ENCODE results near the gene IPO9. TPM values are rescaled to one million over a fixed set of nuclear protein-coding genes. Genes with fewer than 3 reads are reported as not detected.

Gene IPO9
- total and polyA plus RNA-seq, 10 of the 15 experiments (the other 5 are each of a cell fraction or from before 2014, with no cell fraction given) = 19.1 to 77.3 (median 34.1) TPM

DNA sequence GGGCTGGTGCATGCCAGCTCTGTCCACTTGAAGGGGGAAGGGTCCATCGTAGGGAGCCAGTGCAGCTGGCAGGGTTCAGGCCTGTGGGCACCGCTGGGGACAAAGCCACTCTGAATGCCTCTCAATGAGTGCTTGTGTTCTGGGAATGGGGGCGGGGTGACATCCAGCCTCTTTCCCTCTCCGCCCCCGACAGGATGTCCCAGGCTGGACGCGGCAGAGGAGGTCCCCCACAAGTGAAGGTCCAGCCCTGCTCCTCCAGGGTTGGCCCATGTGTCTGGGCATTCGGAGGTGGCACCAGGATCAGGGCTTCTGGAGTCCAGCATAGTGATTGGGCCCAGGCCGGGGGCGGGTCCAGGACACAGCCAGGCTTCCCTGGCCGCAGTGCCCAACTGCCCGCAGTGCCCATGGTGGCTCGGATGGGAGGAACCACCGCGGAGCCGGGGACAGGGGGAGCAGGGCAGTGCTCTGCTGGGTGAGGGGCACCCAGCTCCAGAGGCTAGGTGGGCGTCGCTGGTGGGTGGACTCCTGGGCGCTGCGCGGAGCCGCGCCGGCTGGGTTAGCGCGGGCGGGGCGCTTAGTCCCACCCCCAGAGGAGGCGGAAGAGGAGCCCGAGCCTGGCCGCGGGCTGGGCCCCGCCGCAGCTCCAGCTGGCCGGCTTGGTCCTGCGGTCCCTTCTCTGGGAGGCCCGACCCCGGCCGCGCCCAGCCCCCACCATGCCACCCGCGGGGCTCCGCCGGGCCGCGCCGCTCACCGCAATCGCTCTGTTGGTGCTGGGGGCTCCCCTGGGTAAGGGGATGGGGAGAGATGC lies 59.5 kb downstream of the IPO9 start, which contains the start of gene SHISA4:
TSS of gene SHISA4 (plus strand) at position 617 of the 808 bp plus-strand sequence. CDS start at position 714, 97 bp downstream.
- Histone ChIP-seq H3K27ac (ENCODE audit: control insufficient read depth, insufficient read depth) (no peak within 1 kb of the TSS), H3K4me1 (ENCODE audit: control insufficient read depth, insufficient read depth, low read length) (no peaks in the 10 kb centered on the region), H3K79me2 (ENCODE audit: control insufficient read depth, insufficient read depth, low read length) (no peaks in the 10 kb centered on the region), H2AFZ (ENCODE audit: control insufficient read depth, low read depth, low read length) (no peak within 1 kb of the TSS), H3K36me3 (ENCODE audit: control insufficient read depth in 2 of 2, insufficient read depth in 2 of 2, low read length in 1 of 2) (no peaks in the 10 kb centered on the region; a peak in 1 of 4 replicates), H3K27me3 (replicated peaks in 1 of 2; ENCODE audit: control insufficient read depth in 2 of 2, insufficient read depth in 2 of 2, low read length in 1 of 2) (peaks cover 2 to 12% of the 10 kb centered on the region in 2 experiments; a peak in 3 of 4 replicates), H3K9me3 (replicated peaks; ENCODE audit: control insufficient read depth, insufficient read depth, low read length) (no peaks in the 10 kb centered on the region), H3K4me2 (ENCODE audit: control insufficient read depth, insufficient read depth) (no peak within 1 kb of the TSS), H3K9ac (ENCODE audit: control insufficient read depth, insufficient read depth, low read length) (no peak within 1 kb of the TSS), H3K4me3 (no peak within 1 kb of the TSS), H4K20me1 (ENCODE audit: control insufficient read depth, insufficient read depth) (no peaks in the 10 kb centered on the region)
- SMC1A ChIA-PET (ENCODE audit: uncharacterized antibody, unreplicated experiment) = no interaction called here
- DNase-seq (ENCODE audit: low read depth, low spot score) = no peak
- intact Hi-C loops (cut with micrococcal nuclease; ENCODE audit: unreplicated experiment) = no loop called here
- CTCF ChIA-PET = no interaction called here
- in situ Hi-C loops (cut with MboI) = no loop called here
- POLR2A ChIA-PET = no interaction called here
- no TSS peak for BruUV-seq (replicated peaks)
- RAD21 ChIA-PET (ENCODE audit: unreplicated experiment) = no interaction called here
- peak; percentile 25; the same call in 2 of the 3 replicates for ATAC-seq
- 21% methylated on average over 49 of the region's 49 CpGs for WGBS (ENCODE audit: insufficient coverage, insufficient replicate concordance, low lambda C conversion rate, missing lambda C conversion rate)
- no peak for FAIRE-seq
- TF ChIP-seq SIX5 (IDR thresholded peaks at IDR 0.05; ENCODE audit: low read depth, low read length, severe bottlenecking) (no peak), HDGF (IDR thresholded peaks at IDR 0.05) (no peak), HDAC6 (IDR thresholded peaks at IDR 0.05; ENCODE audit: unreplicated experiment) (no peak), IKZF1 (conservative IDR thresholded peaks at IDR 0.05) (no peak), RAD21 (IDR thresholded peaks at IDR 0.05; ENCODE audit: insufficient read depth, low read depth, low read length) (no peak), EP300 (IDR thresholded peaks at IDR 0.05; ENCODE audit: borderline replicate concordance in 1 of 2, control insufficient read depth in 1 of 2, low read depth in 2 of 2, low read length in 2 of 2) (no peak), NFXL1 (IDR thresholded peaks at IDR 0.05; ENCODE audit: borderline replicate concordance) (no peak), POU2F2 (IDR thresholded peaks at IDR 0.05; ENCODE audit: borderline replicate concordance, low read depth, low read length) (no peak), PAX5 (IDR thresholded peaks at IDR 0.05; ENCODE audit: borderline replicate concordance, low read depth, low read length) (no peak), EZH2 (IDR thresholded peaks at IDR 0.05; ENCODE audit: borderline replicate concordance, control insufficient read depth, low read depth, low read length) (no peak), MTA3 (IDR thresholded peaks at IDR 0.05; ENCODE audit: borderline replicate concordance, low read length) (no peak), NBN (IDR thresholded peaks at IDR 0.05) (no peak)
- TF ChIP-seq, protein P1, sequence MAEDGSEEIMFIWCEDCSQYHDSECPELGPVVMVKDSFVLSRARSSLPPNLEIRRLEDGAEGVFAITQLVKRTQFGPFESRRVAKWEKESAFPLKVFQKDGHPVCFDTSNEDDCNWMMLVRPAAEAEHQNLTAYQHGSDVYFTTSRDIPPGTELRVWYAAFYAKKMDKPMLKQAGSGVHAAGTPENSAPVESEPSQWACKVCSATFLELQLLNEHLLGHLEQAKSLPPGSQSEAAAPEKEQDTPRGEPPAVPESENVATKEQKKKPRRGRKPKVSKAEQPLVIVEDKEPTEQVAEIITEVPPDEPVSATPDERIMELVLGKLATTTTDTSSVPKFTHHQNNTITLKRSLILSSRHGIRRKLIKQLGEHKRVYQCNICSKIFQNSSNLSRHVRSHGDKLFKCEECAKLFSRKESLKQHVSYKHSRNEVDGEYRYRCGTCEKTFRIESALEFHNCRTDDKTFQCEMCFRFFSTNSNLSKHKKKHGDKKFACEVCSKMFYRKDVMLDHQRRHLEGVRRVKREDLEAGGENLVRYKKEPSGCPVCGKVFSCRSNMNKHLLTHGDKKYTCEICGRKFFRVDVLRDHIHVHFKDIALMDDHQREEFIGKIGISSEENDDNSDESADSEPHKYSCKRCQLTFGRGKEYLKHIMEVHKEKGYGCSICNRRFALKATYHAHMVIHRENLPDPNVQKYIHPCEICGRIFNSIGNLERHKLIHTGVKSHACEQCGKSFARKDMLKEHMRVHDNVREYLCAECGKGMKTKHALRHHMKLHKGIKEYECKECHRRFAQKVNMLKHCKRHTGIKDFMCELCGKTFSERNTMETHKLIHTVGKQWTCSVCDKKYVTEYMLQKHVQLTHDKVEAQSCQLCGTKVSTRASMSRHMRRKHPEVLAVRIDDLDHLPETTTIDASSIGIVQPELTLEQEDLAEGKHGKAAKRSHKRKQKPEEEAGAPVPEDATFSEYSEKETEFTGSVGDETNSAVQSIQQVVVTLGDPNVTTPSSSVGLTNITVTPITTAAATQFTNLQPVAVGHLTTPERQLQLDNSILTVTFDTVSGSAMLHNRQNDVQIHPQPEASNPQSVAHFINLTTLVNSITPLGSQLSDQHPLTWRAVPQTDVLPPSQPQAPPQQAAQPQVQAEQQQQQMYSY (CRISPR knock-in tag; IDR thresholded peaks at IDR 0.05) = no peak
- TF ChIP-seq, protein P2, sequence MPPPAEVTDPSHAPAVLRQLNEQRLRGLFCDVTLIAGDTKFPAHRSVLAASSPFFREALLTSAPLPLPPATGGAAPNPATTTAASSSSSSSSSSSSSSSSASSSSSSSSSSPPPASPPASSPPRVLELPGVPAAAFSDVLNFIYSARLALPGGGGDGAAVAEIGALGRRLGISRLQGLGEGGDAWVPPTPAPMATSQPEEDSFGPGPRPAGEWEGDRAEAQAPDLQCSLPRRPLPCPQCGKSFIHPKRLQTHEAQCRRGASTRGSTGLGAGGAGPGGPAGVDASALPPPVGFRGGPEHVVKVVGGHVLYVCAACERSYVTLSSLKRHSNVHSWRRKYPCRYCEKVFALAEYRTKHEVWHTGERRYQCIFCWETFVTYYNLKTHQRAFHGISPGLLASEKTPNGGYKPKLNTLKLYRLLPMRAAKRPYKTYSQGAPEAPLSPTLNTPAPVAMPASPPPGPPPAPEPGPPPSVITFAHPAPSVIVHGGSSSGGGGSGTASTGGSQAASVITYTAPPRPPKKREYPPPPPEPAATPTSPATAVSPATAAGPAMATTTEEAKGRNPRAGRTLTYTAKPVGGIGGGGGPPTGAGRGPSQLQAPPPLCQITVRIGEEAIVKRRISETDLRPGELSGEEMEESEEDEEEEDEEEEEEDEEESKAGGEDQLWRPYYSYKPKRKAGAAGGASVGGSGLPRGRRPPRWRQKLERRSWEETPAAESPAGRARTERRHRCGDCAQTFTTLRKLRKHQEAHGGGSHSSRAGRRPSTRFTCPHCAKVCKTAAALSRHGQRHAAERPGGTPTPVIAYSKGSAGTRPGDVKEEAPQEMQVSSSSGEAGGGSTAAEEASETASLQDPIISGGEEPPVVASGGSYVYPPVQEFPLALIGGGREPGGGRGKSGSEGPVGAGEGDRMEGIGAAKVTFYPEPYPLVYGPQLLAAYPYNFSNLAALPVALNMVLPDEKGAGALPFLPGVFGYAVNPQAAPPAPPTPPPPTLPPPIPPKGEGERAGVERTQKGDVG (CRISPR knock-in tag; IDR thresholded peaks at IDR 0.05) = no peak

All from GM12878 (cell line).